GM19372 (cell line): ENCODE data around the gene JHY.

Experiments used
- ATAC-seq: cut with Tn5 transposase; IDR thresholded peaks from one replicate; pipeline ENCODE4 v1.9.1; 2021; ENCODE audit warnings: mild to moderate bottlenecking, low read depth, moderate library complexity; ENCODE audit not compliant: unreplicated experiment

JHY gene

GRCh38 chr11:123000721-123001120, 118.2 kb downstream of the JHY start:
- no peak for ATAC-seq

DNA sequence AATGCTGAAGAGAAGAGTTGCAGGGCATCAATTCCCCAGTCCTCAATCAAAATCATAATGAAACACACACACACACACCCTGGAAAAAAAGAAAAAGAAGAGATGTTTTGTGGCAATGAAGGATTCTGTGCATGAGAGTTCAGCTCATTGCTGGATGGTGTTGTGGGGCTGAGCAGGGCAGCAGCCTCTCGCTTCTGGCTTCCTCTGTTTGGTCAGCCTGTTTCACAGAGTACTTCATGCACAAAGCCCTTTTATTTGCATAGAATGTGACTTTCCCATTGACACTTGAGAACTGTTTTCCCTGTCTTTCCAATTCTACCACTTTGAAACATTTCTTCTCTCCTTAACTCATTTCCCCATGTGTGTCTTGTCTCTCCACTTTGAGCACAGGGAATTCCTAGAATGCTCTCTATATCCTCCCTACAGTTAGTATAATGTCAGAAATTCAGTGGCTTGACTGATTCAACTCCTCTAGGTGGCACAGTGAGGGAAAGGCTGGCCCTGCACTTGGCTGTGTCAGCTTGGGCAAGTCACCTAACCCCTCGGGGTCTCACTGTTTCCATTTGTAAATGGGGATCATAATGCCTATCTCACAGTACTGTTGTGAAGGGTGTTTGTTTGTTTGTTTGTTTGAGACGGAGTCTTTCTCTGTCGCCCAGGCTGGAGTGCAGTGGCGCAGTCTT, 124.4 kb downstream of the JHY start:
- no peak for ATAC-seq
